Nephron progenitor cell (in vitro differentiated cells): ENCODE measurements around the gene TIMM22.

Experiments
- DNase-seq: peaks from one replicate; pipeline ENCODE4 v3.0.0; 2021
- H3K27ac Mint-ChIP-seq: 2 replicates; pipeline ENCODE4 v1.8.0; 2021; ENCODE audit warnings: mild to moderate bottlenecking, moderate library complexity, mixed read lengths
- H3K27me3 Mint-ChIP-seq: 2 replicates; pipeline ENCODE4 v1.8.0; 2021; ENCODE audit warnings: mild to moderate bottlenecking, low read depth, mixed read lengths; ENCODE audit not compliant: poor library complexity
- H3K36me3 Mint-ChIP-seq: 2 replicates; pipeline ENCODE4 v1.8.0; 2021; ENCODE audit warnings: low read depth, mixed read lengths
- H3K4me1 Mint-ChIP-seq: 2 replicates; pipeline ENCODE4 v1.8.0; 2021; ENCODE audit warnings: mixed read lengths
- H3K4me3 Mint-ChIP-seq: 2 replicates; pipeline ENCODE4 v1.8.0; 2021; ENCODE audit warnings: mild to moderate bottlenecking, moderate library complexity, mixed read lengths
- H3K9me3 Mint-ChIP-seq: 2 replicates; pipeline ENCODE4 v1.8.0; 2021; ENCODE audit warnings: mild to moderate bottlenecking, moderate library complexity, mixed read lengths
- TF ChIP-seq, protein P1 (sequence below): fragments of 200-600 bp; sonication (generic); IDR thresholded peaks from 2 replicates; pipeline ENCODE4 v1.5.0; 2021; ENCODE audit warnings: antibody characterized with exemption

The TIMM22 gene

DNA sequence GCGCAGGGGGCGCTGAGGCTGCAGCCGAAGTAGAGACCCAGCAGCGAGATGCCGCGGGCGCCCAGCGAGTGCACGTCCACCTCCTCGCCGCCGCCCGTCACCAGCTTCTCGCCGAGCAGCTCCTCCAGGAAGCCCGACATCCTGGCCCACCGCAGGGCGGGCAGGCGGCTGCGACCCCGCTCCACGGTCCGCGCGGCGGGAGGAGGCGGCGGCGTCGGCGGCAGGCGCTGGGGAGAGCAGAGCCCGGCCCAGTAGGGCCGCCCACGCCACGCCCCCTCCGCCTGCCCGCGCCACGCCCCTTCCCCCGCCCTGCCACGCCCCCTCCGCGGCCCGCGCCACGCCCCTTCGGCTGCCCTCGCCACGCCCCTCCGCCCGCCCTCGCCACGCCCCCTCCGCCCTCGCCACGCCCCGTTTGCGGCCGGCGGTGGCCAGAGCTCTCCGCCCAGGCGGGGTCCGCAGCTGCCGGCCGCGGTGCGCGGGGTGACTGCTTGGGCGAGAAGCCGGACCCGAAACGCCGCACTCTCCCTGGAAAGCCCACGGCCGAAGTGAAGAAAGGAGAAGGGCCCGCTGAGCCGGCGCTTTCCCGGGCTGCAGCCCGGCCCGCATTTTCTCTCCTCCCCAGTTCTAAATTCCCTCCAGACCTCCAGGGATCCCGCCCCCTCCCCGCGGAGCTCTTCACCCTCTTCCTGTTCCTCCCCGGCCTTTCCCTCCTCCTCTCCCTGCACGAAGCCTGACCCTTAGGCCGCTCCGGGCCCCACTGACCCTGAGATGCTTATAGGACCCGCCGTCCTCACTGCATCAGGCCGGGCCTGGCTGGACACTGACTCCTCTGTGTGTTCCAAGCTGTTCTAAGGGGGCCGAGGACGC, 17.2 kb upstream of the TIMM22 start, which contains the start of gene NXN:
Gene NXN (minus strand): TSS at position 238 of the 867 bp plus-strand sequence.
- H3K4me3 Mint-ChIP-seq = peak within 1 kb of the TSS; percentile 93
- H3K36me3 Mint-ChIP-seq = peaks cover 11% of the 10 kb centered on the region
- H3K9me3 Mint-ChIP-seq = no peaks in the 10 kb centered on the region
- TF ChIP-seq, protein P1, sequence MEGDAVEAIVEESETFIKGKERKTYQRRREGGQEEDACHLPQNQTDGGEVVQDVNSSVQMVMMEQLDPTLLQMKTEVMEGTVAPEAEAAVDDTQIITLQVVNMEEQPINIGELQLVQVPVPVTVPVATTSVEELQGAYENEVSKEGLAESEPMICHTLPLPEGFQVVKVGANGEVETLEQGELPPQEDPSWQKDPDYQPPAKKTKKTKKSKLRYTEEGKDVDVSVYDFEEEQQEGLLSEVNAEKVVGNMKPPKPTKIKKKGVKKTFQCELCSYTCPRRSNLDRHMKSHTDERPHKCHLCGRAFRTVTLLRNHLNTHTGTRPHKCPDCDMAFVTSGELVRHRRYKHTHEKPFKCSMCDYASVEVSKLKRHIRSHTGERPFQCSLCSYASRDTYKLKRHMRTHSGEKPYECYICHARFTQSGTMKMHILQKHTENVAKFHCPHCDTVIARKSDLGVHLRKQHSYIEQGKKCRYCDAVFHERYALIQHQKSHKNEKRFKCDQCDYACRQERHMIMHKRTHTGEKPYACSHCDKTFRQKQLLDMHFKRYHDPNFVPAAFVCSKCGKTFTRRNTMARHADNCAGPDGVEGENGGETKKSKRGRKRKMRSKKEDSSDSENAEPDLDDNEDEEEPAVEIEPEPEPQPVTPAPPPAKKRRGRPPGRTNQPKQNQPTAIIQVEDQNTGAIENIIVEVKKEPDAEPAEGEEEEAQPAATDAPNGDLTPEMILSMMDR = no peak
- peak; percentile 97 for DNase-seq
- H3K4me1 Mint-ChIP-seq = peaks cover 47% of the 10 kb centered on the region
- H3K27me3 Mint-ChIP-seq = peaks cover 8% of the 10 kb centered on the region
- H3K27ac Mint-ChIP-seq = peak within 1 kb of the TSS; percentile 90

DNA sequence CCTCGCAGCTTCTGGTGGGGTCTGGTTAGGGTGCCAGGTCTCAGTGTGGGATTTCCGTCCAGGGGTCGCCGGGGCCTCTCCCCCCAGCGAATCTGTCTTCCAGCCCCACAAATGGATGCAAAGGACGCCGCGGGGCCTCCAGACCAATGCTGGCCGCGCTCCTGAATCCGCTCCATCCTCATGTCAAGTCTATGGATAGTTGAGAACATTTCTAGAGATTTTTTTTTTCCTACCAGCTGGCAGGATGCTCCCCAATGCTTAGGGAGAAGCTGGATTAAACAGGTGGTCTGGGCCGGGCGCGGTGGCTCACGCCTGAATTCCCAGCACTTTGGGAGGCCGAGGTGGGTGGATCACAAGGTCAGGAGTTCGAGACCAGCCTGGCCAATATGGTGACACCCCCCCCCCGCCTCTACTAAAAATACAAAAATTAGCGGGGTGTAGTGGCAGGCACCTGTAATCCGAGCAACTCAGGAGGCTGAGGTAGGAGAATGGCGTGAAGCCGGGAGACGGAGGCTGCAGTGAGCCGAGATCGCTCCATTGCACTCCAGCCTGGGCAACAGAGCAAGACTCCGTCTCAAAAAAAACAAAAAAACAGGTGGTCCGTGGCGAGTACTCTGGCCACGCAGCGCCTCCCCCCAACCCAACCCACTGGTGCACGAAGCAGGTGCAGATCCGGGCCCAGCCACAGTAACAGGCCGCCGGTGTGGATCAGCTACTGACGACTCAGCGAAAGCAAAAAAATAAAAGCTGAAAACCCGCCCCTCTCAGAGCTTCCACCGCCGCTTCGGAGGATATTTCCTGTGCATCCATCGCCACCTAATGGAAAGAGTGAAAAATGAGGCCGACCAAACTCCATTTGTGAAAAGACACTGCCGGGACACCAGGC, 16.3 kb upstream of the TIMM22 start:
- peak; percentile 72 for DNase-seq
- H3K4me1 Mint-ChIP-seq = peaks cover 41% of the 10 kb centered on the region
- H3K36me3 Mint-ChIP-seq = peaks cover 3% of the 10 kb centered on the region
- H3K27me3 Mint-ChIP-seq = peaks cover 14% of the 10 kb centered on the region
- H3K4me3 Mint-ChIP-seq = peak overlapping the region; percentile 87
- H3K9me3 Mint-ChIP-seq = no peaks in the 10 kb centered on the region
- TF ChIP-seq, protein P1 = peak; percentile 62
- peak overlapping the region; percentile 89 for H3K27ac Mint-ChIP-seq

DNA sequence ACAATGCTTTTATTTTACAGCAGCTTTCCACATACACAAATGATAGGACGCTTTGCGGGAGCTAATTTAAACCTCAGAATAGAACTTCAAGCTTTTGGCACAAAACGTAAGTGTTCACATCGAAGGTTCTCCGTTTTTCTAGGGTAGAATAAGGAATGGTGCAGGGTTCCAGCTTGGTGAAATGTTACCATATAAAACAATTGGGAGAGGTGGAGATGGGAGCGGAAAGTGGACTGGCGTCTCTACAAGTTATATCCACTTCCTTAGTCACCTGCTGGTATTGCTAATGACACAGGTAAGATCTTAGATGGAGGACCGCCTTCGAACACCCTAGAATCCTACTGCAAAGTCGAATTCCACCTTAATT, 15.7 kb upstream of the TIMM22 start:
- no peaks in the 10 kb centered on the region for H3K9me3 Mint-ChIP-seq
- peaks cover 15% of the 10 kb centered on the region for H3K27me3 Mint-ChIP-seq
- TF ChIP-seq, protein P1 = no peak
- no peak overlapping the region for H3K27ac Mint-ChIP-seq
- peaks cover 34% of the 10 kb centered on the region for H3K4me1 Mint-ChIP-seq
- H3K4me3 Mint-ChIP-seq = peak overlapping the region; percentile 63
- H3K36me3 Mint-ChIP-seq = no peaks in the 10 kb centered on the region
- DNase-seq = no peak

DNA sequence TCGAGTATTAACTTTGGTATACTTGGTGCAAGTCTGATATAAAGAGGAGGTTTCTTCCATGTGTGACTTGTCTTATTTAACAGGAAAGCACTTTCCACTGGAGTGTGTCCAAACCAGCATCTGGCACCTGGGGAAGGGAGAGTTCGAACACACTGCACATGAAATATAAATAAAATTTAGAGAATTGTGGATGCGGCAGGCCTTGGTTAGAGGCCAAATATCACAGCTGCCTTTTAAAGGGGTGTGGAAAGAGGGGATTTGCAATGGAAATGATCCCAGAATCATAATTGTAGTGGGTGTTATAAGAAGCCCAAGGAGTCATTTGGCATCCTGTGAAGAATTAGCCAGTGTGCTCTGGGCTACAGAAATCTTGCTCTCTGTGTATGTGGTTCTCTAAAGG, 13.0 kb upstream of the TIMM22 start:
- Mint-ChIP-seq H3K36me3 (no peaks in the 10 kb centered on the region), H3K27me3 (peaks cover 11% of the 10 kb centered on the region), H3K27ac (no peak overlapping the region), H3K4me1 (peaks cover 13% of the 10 kb centered on the region), H3K9me3 (no peaks in the 10 kb centered on the region), H3K4me3 (no peak overlapping the region)
- TF ChIP-seq, protein P1 = no peak
- DNase-seq = no peak

DNA sequence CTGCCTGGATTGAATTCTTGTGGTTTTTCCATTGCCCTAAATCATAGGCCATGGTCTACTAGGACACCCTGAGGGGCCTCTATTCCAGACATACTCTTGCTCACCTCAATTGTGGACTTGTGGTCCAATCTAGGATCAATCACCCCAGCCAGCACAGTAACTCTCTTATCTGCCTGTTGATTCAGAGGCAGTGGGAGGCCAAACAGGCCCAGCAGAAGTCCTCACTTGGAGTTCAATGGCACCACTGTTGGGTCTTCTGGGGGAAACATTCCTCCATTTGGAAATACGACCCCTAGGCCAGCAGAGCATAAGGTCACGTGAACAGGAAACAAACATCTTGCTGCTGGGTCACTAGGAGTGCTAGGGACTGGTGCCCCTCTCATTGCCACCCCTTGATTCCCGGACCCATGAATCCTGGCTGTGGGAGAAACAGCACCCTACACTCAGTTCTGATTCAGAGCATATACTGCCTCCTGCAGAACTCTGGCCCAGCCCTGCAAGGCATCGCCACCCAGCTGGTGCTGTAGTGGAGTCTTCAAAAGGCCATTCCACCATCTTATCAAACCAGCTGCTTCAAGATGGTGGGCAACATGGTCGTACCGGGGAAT, 10.5 kb upstream of the TIMM22 start:
- no peak overlapping the region for H3K4me3 Mint-ChIP-seq
- no peaks in the 10 kb centered on the region for H3K36me3 Mint-ChIP-seq
- TF ChIP-seq, protein P1 = no peak
- H3K27me3 Mint-ChIP-seq = peaks cover 23% of the 10 kb centered on the region
- peaks cover 6% of the 10 kb centered on the region for H3K4me1 Mint-ChIP-seq
- H3K9me3 Mint-ChIP-seq = no peaks in the 10 kb centered on the region
- no peak overlapping the region for H3K27ac Mint-ChIP-seq
- no peak for DNase-seq
